ENCODE measurements around the gene RNU2-63P. TPM values are rescaled to one million over a fixed set of nuclear protein-coding genes. Genes with fewer than 3 reads are reported as not detected.

RNU2-63P gene
- polyA plus RNA-seq, 1 of the 3 experiments (the other 2 are of a cell fraction): not detected

Small RNAs within 50 kb of the gene (small RNA-seq; reads per million reads assigned to genes)
- 5.6 to 1,237 (median 192) reads per million in 7 experiments for gene RNU2-63P

Other genes with a start within 250 kb of the RNU2-63P start
- 1.2 and 2.2 TPM in 2 replicates for gene RGPD2, start 190.8 kb downstream of the RNU2-63P start, polyA plus RNA-seq (2012; rRNA removed)
- gene KRCC1, start 39.2 kb upstream of the RNU2-63P start, polyA plus RNA-seq (2012; rRNA removed): 10.7 and 16.0 TPM in 2 replicates
- gene SMYD1, start 51.3 kb upstream of the RNU2-63P start, polyA plus RNA-seq (2012; rRNA removed): 0.06 TPM in 1 of 2 replicates, not detected in the other
- gene FABP1, start 111.5 kb upstream of the RNU2-63P start, polyA plus RNA-seq (2012; rRNA removed): not detected in 2 replicates
- not detected in 2 replicates for gene THNSL2, start 153.8 kb upstream of the RNU2-63P start, polyA plus RNA-seq (2012; rRNA removed)

Data from SK-N-SH (cell line).